HepG2 (cell line): ENCODE results near the gene CFAP119. TPM values are rescaled to one million over a fixed set of nuclear protein-coding genes. Genes with fewer than 3 reads are reported as not detected.
A peak's percentile ranks its signal among the peaks of the same experiment; 100 is the strongest.

Source experiments
- ATF7 ChIP-seq, 2 experiments: fragments of 450-650 bp in 1 of 2; sonication (generic) in 1 of 2; formaldehyde crosslinking in 1 of 2; IDR thresholded peaks; 2 replicates each; pipeline versions ENCODE4 v1.4.0 to v1.6.1; 2016 to 2020; ENCODE audit warnings: antibody characterized with exemption in 1 of 2, mild to moderate bottlenecking in 1 of 2, missing genetic modification reagents in 1 of 2
- CAMTA2 ChIP-seq: sonication (generic); formaldehyde crosslinking; IDR thresholded peaks from 2 replicates; pipeline ENCODE4 v1.4.0; 2020; ENCODE audit warnings: mild to moderate bottlenecking, missing genetic modification reagents, borderline replicate concordance
- ERF ChIP-seq: IDR thresholded peaks from 2 replicates; pipeline ENCODE4 v1.6.1; 2018; ENCODE audit warnings: missing biosample characterization, missing genetic modification reagents
- HMGA1 ChIP-seq: sonication (generic); formaldehyde crosslinking; conservative IDR thresholded peaks from 2 replicates; pipeline ENCODE4 v1.4.0; 2020; ENCODE audit warnings: missing genetic modification reagents
- HNRNPH1 ChIP-seq: fragments of 200-400 bp; formaldehyde crosslinking; optimal IDR thresholded peaks from 2 replicates; pipeline ENCODE3; 2017; ENCODE audit warnings: mild to moderate bottlenecking, low read depth, low read length
- HNRNPK ChIP-seq: fragments of 200-400 bp; formaldehyde crosslinking; IDR thresholded peaks from 2 replicates; pipeline ENCODE4 v1.6.1; 2018; ENCODE audit warnings: low read length, low read depth, moderate library complexity, mild to moderate bottlenecking; ENCODE audit not compliant: poor library complexity, severe bottlenecking
- HOXA7 ChIP-seq: sonication (generic); formaldehyde crosslinking; IDR thresholded peaks from 2 replicates; pipeline ENCODE4 v1.8.1; 2022; ENCODE audit warnings: mild to moderate bottlenecking, missing genetic modification reagents, moderate library complexity
- NFKBIZ ChIP-seq: IDR thresholded peaks from 2 replicates; pipeline ENCODE4 v1.6.1; 2018; ENCODE audit warnings: missing genetic modification reagents, missing compliant biosample characterization
- NKX3-1 ChIP-seq: sonication (generic); formaldehyde crosslinking; IDR thresholded peaks from 2 replicates; pipeline ENCODE4 v1.5.0; 2020; ENCODE audit warnings: missing genetic modification reagents
- PLRG1 ChIP-seq: fragments of 450-650 bp; conservative IDR thresholded peaks from 2 replicates; pipeline ENCODE4 v1.6.1; 2016
- POLR2G ChIP-seq: fragments of 200-400 bp; formaldehyde crosslinking; IDR thresholded peaks from 2 replicates; pipeline ENCODE4 v1.6.1; 2018; ENCODE audit warnings: mild to moderate bottlenecking, low read depth, low read length, moderate library complexity
- PRMT3 ChIP-seq: sonication (generic); formaldehyde crosslinking; IDR thresholded peaks from 2 replicates; pipeline ENCODE4 v1.8.1; 2022; ENCODE audit warnings: low read depth, mild to moderate bottlenecking, moderate library complexity, missing genetic modification reagents, borderline replicate concordance
- SIN3A ChIP-seq: IDR thresholded peaks from 2 replicates; pipeline ENCODE4 v1.6.1; 2011; ENCODE audit warnings: low read depth, mild to moderate bottlenecking, control low read depth, low read length, borderline replicate concordance
- SOX13 ChIP-seq, 3 experiments: fragments of 450-650 bp in 1 of 3; sonication (generic) in 1 of 3; formaldehyde crosslinking in 1 of 3; IDR thresholded peaks in 2 of 3; conservative IDR thresholded peaks in 1 of 3; 2 replicates each; pipeline versions ENCODE4 v1.5.0 to v1.6.1; 2016 to 2020; ENCODE audit warnings: antibody characterized with exemption in 1 of 3, mild to moderate bottlenecking in 1 of 3, missing compliant biosample characterization in 1 of 3, missing genetic modification reagents in 1 of 3, moderate library complexity in 1 of 3
- ZMAT3 ChIP-seq: sonication (generic); formaldehyde crosslinking; conservative IDR thresholded peaks from 2 replicates; pipeline ENCODE4 v1.7.0; 2021; ENCODE audit warnings: missing genetic modification reagents
- ZNF207 ChIP-seq: fragments of 450-650 bp; IDR thresholded peaks from 2 replicates; pipeline ENCODE4 v1.6.1; 2016; ENCODE audit warnings: antibody characterized with exemption, borderline replicate concordance
- ZNF790 ChIP-seq: sonication (generic); formaldehyde crosslinking; IDR thresholded peaks from 2 replicates; pipeline ENCODE4 v1.8.0; 2022; ENCODE audit warnings: missing genetic modification reagents, mild to moderate bottlenecking, borderline replicate concordance
- ZNF792 ChIP-seq: IDR thresholded peaks from 2 replicates; pipeline ENCODE4 v1.6.1; 2016
- ZNF879 ChIP-seq: sonication (generic); formaldehyde crosslinking; IDR thresholded peaks from 2 replicates; pipeline ENCODE4 v1.8.1; 2023; ENCODE audit warnings: missing genetic modification reagents
- polyA plus RNA-seq, 8 experiments: library from polyadenylated mRNA; depleted of rRNA in 3 of 8; stranded (reverse) in 7 of 8; unstranded in 1 of 8; fragments of >200 nt; fragmentation: Illumina TruSeq in 4 of 8; extraction: Trizol in 4 of 8; gene quantifications; 2 replicates each; pipeline versions ENCODE4 v1.2.1 to v1.2.3, GENCODE V29; 2011 to 2016; ENCODE audit warnings: low read depth in 4 of 8, missing spikeins in 1 of 8, mixed read lengths in 1 of 8; ENCODE audit not compliant: insufficient read depth in 1 of 8
- total RNA-seq, 5 experiments: library from RNA; depleted of rRNA; stranded (reverse); fragments of >200 nt; fragmentation: Illumina TruSeq; extraction: Trizol; gene quantifications; 2 replicates each; pipeline ENCODE4 v1.2.3, GENCODE V29; 2016; ENCODE audit warnings: low read depth in 1 of 5
- TF ChIP-seq, protein P1 (sequence below): sonication (generic); formaldehyde crosslinking; IDR thresholded peaks from 2 replicates; pipeline ENCODE4 v1.4.0; 2020; ENCODE audit warnings: missing genetic modification reagents
- TF ChIP-seq, protein P2 (sequence below): sonication (generic); formaldehyde crosslinking; IDR thresholded peaks from 2 replicates; pipeline ENCODE4 v1.5.1; 2020; ENCODE audit warnings: mild to moderate bottlenecking, missing genetic modification reagents, moderate library complexity
- TF ChIP-seq, protein P3 (sequence below): sonication (generic); formaldehyde crosslinking; IDR thresholded peaks from 2 replicates; pipeline ENCODE4 v1.9.0; 2021; ENCODE audit warnings: missing genetic modification reagents, borderline replicate concordance

Gene CFAP119
- total and polyA plus RNA-seq, 2 of the 13 experiments (the other 11 are each of a cell fraction or from before 2014, with no cell fraction given) = 6.4 TPM

- TF ChIP-seq SIN3A (peak; percentile 52; the same call in 1 of the 2 replicates), PRMT3 (CRISPR knock-in tag) (no peak), ZNF879 (CRISPR knock-in tag) (no peak), POLR2G (no peak), ZMAT3 (CRISPR knock-in tag) (0 out of 2 replicates have a peak, but pooled peaks have one; percentile 8), ERF (CRISPR knock-in tag) (no peak), CAMTA2 (CRISPR knock-in tag) (peak; percentile 46; the same call in 1 of the 2 replicates), HMGA1 (CRISPR knock-in tag) (no peak), HNRNPH1 (peak; percentile 16), NKX3-1 (CRISPR knock-in tag) (0 out of 2 replicates have a peak, but pooled peaks have one; percentile 31), ZNF207 (no peak), HNRNPK (peak; percentile 77), PLRG1 (no peak), ZNF792 (CRISPR knock-in tag) (0 out of 2 replicates have a peak, but pooled peaks have one; percentile 27), HOXA7 (CRISPR knock-in tag) (peak; percentile 70; the same call in 1 of the 2 replicates), SOX13 (IDR thresholded peaks at IDR 0.05) (no peak), SOX13 (CRISPR knock-in tag; conservative IDR thresholded peaks at IDR 0.05 in 1 of 2, IDR thresholded peaks at IDR 0.05 in 1 of 2) (0 out of 4 replicates have a peak, but pooled peaks of 1 of the 2 experiments have one; percentile 13), ZNF790 (CRISPR knock-in tag) (0 out of 2 replicates have a peak, but pooled peaks have one; percentile 13), ATF7 (IDR thresholded peaks at IDR 0.05) (no peak), ATF7 (CRISPR knock-in tag; IDR thresholded peaks at IDR 0.05) (no peak), NFKBIZ (CRISPR knock-in tag) (0 out of 2 replicates have a peak, but pooled peaks have one; percentile 45)
- TF ChIP-seq, protein P1, sequence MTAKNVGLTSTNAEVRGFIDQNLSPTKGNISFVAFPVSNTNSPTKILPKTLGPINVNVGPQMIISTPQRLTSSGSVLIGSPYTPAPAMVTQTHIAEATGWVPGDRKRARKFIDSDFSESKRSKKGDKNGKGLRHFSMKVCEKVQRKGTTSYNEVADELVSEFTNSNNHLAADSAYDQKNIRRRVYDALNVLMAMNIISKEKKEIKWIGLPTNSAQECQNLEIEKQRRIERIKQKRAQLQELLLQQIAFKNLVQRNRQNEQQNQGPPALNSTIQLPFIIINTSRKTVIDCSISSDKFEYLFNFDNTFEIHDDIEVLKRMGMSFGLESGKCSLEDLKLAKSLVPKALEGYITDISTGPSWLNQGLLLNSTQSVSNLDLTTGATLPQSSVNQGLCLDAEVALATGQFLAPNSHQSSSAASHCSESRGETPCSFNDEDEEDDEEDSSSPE (CRISPR knock-in tag) = peak; percentile 40; the same call in 1 of the 2 replicates
- TF ChIP-seq, protein P2, sequence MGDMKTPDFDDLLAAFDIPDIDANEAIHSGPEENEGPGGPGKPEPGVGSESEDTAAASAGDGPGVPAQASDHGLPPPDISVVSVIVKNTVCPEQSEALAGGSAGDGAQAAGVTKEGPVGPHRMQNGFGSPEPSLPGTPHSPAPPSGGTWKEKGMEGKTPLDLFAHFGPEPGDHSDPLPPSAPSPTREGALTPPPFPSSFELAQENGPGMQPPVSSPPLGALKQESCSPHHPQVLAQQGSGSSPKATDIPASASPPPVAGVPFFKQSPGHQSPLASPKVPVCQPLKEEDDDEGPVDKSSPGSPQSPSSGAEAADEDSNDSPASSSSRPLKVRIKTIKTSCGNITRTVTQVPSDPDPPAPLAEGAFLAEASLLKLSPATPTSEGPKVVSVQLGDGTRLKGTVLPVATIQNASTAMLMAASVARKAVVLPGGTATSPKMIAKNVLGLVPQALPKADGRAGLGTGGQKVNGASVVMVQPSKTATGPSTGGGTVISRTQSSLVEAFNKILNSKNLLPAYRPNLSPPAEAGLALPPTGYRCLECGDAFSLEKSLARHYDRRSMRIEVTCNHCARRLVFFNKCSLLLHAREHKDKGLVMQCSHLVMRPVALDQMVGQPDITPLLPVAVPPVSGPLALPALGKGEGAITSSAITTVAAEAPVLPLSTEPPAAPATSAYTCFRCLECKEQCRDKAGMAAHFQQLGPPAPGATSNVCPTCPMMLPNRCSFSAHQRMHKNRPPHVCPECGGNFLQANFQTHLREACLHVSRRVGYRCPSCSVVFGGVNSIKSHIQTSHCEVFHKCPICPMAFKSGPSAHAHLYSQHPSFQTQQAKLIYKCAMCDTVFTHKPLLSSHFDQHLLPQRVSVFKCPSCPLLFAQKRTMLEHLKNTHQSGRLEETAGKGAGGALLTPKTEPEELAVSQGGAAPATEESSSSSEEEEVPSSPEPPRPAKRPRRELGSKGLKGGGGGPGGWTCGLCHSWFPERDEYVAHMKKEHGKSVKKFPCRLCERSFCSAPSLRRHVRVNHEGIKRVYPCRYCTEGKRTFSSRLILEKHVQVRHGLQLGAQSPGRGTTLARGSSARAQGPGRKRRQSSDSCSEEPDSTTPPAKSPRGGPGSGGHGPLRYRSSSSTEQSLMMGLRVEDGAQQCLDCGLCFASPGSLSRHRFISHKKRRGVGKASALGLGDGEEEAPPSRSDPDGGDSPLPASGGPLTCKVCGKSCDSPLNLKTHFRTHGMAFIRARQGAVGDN (CRISPR knock-in tag) = peak; percentile 61
- TF ChIP-seq, protein P3, sequence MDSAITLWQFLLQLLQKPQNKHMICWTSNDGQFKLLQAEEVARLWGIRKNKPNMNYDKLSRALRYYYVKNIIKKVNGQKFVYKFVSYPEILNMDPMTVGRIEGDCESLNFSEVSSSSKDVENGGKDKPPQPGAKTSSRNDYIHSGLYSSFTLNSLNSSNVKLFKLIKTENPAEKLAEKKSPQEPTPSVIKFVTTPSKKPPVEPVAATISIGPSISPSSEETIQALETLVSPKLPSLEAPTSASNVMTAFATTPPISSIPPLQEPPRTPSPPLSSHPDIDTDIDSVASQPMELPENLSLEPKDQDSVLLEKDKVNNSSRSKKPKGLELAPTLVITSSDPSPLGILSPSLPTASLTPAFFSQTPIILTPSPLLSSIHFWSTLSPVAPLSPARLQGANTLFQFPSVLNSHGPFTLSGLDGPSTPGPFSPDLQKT (CRISPR knock-in tag) = 0 out of 2 replicates have a peak, but pooled peaks have one; percentile 48
These were observed 24.5 kb upstream of the CFAP119 start (continued) for GRCh38 chr16:30786115-30786935.
